Endothelial cell (in vitro differentiated cells): ENCODE measurements around the gene DCXR. TPM values are rescaled to one million over a fixed set of nuclear protein-coding genes. Genes with fewer than 3 reads are reported as not detected.

ENCODE experiments used
- DNase-seq: peaks from one replicate; pipeline ENCODE4 v3.0.0; 2021; ENCODE audit warnings: low spot score
- H3K27ac Mint-ChIP-seq: one replicate; pipeline ENCODE4 v1.8.0; 2021; ENCODE audit warnings: mixed read lengths, inconsistent platforms; ENCODE audit not compliant: unreplicated experiment
- H3K27me3 Mint-ChIP-seq: one replicate; pipeline ENCODE4 v1.8.0; 2021; ENCODE audit warnings: mild to moderate bottlenecking, moderate library complexity, mixed read lengths, inconsistent platforms; ENCODE audit not compliant: unreplicated experiment
- H3K36me3 Mint-ChIP-seq: one replicate; pipeline ENCODE4 v1.8.0; 2021; ENCODE audit warnings: mild to moderate bottlenecking, low read depth, mixed read lengths, inconsistent platforms; ENCODE audit not compliant: unreplicated experiment
- H3K4me1 Mint-ChIP-seq: one replicate; pipeline ENCODE4 v1.8.0; 2021; ENCODE audit warnings: mild to moderate bottlenecking, mixed read lengths, inconsistent platforms; ENCODE audit not compliant: unreplicated experiment
- H3K4me3 Mint-ChIP-seq: one replicate; pipeline ENCODE4 v1.8.0; 2021; ENCODE audit warnings: mild to moderate bottlenecking, mixed read lengths, inconsistent platforms; ENCODE audit not compliant: unreplicated experiment
- H3K9me3 Mint-ChIP-seq: one replicate; pipeline ENCODE4 v1.8.0; 2021; ENCODE audit warnings: mixed read lengths, inconsistent platforms; ENCODE audit not compliant: unreplicated experiment
- CTCF ChIP-seq: fragments of 200-600 bp; sonication (generic); IDR thresholded peaks from one replicate; pipeline ENCODE4 v1.5.0; 2021; ENCODE audit warnings: antibody characterized with exemption; ENCODE audit not compliant: unreplicated experiment
- total RNA-seq: library from RNA; stranded (reverse); fragmentation: NEBNext Ultra II Directional; extraction: Animal tissue kit (Norgen Biotek cat#: 25700); gene quantifications from one replicate; pipeline ENCODE4 v1.2.1, GENCODE V29; 2021; ENCODE audit not compliant: unreplicated experiment

The DCXR gene
- total RNA-seq, 1 donor from 2014 or later, result 30.8 TPM

- Mint-ChIP-seq H3K27ac (peak overlapping the region; percentile 61), H3K4me1 (peaks cover 3% of the 10 kb centered on the region), H3K4me3 (peak overlapping the region; percentile 65), H3K9me3 (no peaks in the 10 kb centered on the region), H3K36me3 (no peaks in the 10 kb centered on the region), H3K27me3 (peaks cover 11% of the 10 kb centered on the region)
- no peak for DNase-seq
- no peak for TF ChIP-seq CTCF
These were observed 8.1 kb downstream of the DCXR start for GRCh38 chr17:82029391-82029790.

- peaks cover 11% of the 10 kb centered on the region for H3K27me3 Mint-ChIP-seq
- no peak overlapping the region for H3K27ac Mint-ChIP-seq
- no peak for TF ChIP-seq CTCF
- peaks cover 3% of the 10 kb centered on the region for H3K4me1 Mint-ChIP-seq
- H3K9me3 Mint-ChIP-seq, result no peaks in the 10 kb centered on the region
- no peak for DNase-seq
- H3K4me3 Mint-ChIP-seq, result no peak overlapping the region
- H3K36me3 Mint-ChIP-seq, result no peaks in the 10 kb centered on the region
These were observed 8.5 kb downstream of the DCXR start for GRCh38 chr17:82028966-82029365.

GRCh38 chr17:82028246-82028645, 9.3 kb downstream of the DCXR start:
- H3K27me3 Mint-ChIP-seq, result peaks cover 11% of the 10 kb centered on the region
- no peaks in the 10 kb centered on the region for H3K36me3 Mint-ChIP-seq
- H3K9me3 Mint-ChIP-seq, result no peaks in the 10 kb centered on the region
- H3K27ac Mint-ChIP-seq, result no peak overlapping the region
- peaks cover 3% of the 10 kb centered on the region for H3K4me1 Mint-ChIP-seq
- no peak for DNase-seq
- no peak for TF ChIP-seq CTCF
- no peak overlapping the region for H3K4me3 Mint-ChIP-seq

GRCh38 chr17:82025401-82026107, 11.9 kb downstream of the DCXR start:
- no peak overlapping the region for H3K4me3 Mint-ChIP-seq
- peaks cover 8% of the 10 kb centered on the region for H3K4me1 Mint-ChIP-seq
- H3K36me3 Mint-ChIP-seq, result no peaks in the 10 kb centered on the region
- no peaks in the 10 kb centered on the region for H3K9me3 Mint-ChIP-seq
- DNase-seq, result no peak
- no peak for TF ChIP-seq CTCF
- no peak overlapping the region for H3K27ac Mint-ChIP-seq
- peaks cover 8% of the 10 kb centered on the region for H3K27me3 Mint-ChIP-seq

GRCh38 chr17:82024859-82025258, 12.6 kb downstream of the DCXR start:
- Mint-ChIP-seq H3K36me3 (no peaks in the 10 kb centered on the region), H3K9me3 (no peaks in the 10 kb centered on the region), H3K27me3 (peaks cover 8% of the 10 kb centered on the region), H3K27ac (no peak overlapping the region), H3K4me3 (no peak overlapping the region), H3K4me1 (peaks cover 8% of the 10 kb centered on the region)
- DNase-seq, result no peak
- no peak for TF ChIP-seq CTCF
